HG03139 (cell line): ENCODE measurements around the gene SLC27A1.
"Not testable (repeated sequence)": the region's sequence is repeated elsewhere in the genome, so short reads cannot be mapped to it uniquely, and the experiment has no call there.

Source experiments
- ATAC-seq: cut with Tn5 transposase; IDR thresholded peaks from one replicate; pipeline ENCODE4 v1.9.1; 2021; ENCODE audit not compliant: unreplicated experiment

SLC27A1 gene

GRCh38 chr19:17536955-17537354 is 66.6 kb downstream of the SLC27A1 start:
- no peak for ATAC-seq

GRCh38 chr19:17538684-17539237 is 68.4 kb downstream of the SLC27A1 start:
- no peak for ATAC-seq

DNA sequence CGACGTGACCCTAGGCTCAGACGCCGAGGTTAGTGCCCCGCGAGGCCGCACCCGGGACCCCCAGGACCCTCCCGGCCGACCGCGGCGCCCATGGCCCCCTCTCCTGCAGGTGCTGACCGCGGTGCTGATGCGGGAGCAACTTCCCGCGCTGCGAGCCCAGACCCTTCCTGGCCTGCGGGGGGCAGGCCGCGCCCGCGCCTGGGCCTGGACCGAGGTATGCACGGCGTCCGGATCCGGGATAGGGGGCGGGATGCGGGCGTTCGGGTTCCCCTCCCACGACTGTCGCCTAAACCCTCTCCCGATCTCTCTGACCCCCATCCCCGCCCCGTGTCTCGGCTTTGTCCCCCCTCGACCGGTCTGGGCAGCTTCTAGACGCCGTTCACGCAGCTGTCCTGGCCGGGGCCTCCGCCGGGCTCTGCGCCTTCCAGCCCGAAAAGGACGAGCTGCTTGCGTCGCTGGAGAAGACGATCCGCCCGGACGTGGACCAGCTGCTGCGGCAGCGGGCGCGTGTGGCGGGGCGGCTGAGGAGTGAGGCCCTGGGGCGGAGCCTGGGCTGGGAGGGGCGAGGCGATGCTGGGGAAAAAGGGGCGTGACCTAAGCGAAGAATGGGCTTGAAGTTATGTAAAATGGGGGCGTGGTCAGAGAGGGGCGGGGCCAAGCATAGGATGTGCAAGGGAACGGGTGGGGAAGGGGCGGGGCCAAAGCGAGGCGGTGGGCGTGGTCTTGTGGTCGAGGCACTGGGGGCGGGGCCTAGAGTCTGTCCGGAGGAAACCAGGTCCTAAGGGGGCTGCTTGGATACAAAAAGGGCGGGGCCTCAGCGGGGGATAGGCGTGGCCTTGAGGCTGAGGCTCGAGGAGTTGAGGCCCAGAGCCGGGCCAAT is 69.2 kb downstream of the SLC27A1 start:
- no peak for ATAC-seq

- no peak for ATAC-seq
Measured at GRCh38 chr19:17540174-17540573, 69.8 kb downstream of the SLC27A1 start.

GRCh38 chr19:17541184-17541759 is 70.9 kb downstream of the SLC27A1 start:
- no peak for ATAC-seq

- no peak for ATAC-seq
Measured at GRCh38 chr19:17542042-17542441, 71.7 kb downstream of the SLC27A1 start.

GRCh38 chr19:17542793-17543582 is 72.7 kb downstream of the SLC27A1 start:
- ATAC-seq: no peak

GRCh38 chr19:17543986-17544385 is 73.7 kb downstream of the SLC27A1 start:
- ATAC-seq: no peak

GRCh38 chr19:17544418-17544817 is 74.1 kb downstream of the SLC27A1 start:
- no peak for ATAC-seq

- ATAC-seq: no peak
Measured at GRCh38 chr19:17548145-17548544, 77.8 kb downstream of the SLC27A1 start.

- ATAC-seq: no peak
Measured at GRCh38 chr19:17549085-17549740, 78.9 kb downstream of the SLC27A1 start.

GRCh38 chr19:17550076-17550667 is 79.8 kb downstream of the SLC27A1 start:
- ATAC-seq: no peak

GRCh38 chr19:17552735-17553134 is 82.4 kb downstream of the SLC27A1 start:
- ATAC-seq: not testable (repeated sequence)

GRCh38 chr19:17553256-17553655 is 82.9 kb downstream of the SLC27A1 start:
- no peak for ATAC-seq

GRCh38 chr19:17554968-17555479 is 84.7 kb downstream of the SLC27A1 start:
- no peak for ATAC-seq

GRCh38 chr19:17555480-17555928 is 85.2 kb downstream of the SLC27A1 start, which contains the start of gene COLGALT1:
Gene COLGALT1 (plus strand): TSS chr19:17555649. CDS start chr19:17555714, 65 bp downstream.
- ATAC-seq: peak; percentile 90
